ENCODE results near the gene AZU1.

Gene AZU1

DNA sequence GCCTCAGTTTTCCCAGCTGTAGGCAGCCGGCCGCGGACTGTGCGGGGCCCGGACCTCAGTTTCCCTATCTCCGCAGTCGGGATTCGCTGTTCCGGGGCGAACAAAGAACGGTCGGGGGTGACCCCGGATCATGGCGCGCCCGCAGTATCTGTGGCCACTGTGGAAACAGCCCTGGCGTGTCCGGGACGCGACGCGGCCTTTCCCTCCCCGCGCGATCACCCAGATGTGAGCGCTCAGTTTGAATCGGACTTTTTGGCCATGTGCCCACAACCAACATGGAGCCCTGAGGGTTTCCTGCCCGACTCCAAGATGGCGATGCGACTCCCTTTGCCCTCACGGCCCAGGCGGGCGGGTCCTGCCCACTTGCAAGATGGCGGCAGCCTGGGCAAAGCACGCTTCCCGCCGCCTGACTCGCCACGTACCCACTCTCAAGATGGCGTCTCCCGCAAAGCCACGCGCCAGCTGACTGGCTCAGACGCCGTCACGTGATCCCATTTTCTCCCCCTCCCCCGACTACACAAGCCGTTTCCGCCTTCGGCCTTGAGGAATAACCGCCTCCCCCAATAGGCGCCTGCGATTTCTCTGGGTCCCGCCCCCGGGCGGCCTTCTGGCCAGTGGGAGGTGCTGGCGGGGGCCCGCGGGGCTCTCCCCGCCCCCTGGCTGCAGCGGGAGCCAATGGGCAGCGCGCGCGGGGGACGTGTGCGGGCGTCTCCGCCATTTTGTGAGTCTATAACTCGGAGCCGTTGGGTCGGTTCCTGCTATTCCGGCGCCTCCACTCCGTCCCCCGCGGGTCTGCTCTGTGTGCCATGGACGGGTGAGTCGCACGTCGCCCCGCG is 30.7 kb upstream of the AZU1 start, which contains the start of gene PTBP1 (continued):
- TF ChIP-seq, protein P1, sequence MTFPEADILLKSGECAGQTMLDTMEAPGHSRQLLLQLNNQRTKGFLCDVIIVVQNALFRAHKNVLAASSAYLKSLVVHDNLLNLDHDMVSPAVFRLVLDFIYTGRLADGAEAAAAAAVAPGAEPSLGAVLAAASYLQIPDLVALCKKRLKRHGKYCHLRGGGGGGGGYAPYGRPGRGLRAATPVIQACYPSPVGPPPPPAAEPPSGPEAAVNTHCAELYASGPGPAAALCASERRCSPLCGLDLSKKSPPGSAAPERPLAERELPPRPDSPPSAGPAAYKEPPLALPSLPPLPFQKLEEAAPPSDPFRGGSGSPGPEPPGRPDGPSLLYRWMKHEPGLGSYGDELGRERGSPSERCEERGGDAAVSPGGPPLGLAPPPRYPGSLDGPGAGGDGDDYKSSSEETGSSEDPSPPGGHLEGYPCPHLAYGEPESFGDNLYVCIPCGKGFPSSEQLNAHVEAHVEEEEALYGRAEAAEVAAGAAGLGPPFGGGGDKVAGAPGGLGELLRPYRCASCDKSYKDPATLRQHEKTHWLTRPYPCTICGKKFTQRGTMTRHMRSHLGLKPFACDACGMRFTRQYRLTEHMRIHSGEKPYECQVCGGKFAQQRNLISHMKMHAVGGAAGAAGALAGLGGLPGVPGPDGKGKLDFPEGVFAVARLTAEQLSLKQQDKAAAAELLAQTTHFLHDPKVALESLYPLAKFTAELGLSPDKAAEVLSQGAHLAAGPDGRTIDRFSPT (tag by site-specific recombination; IDR thresholded peaks at IDR 0.05), result peak; percentile 100
- TF ChIP-seq ZNF548 (tag by site-specific recombination; IDR thresholded peaks at IDR 0.05), result no peak
- TF ChIP-seq MYNN (tag by site-specific recombination; IDR thresholded peaks at IDR 0.05; ENCODE audit: borderline replicate concordance), result no peak
- no peak for TF ChIP-seq GFI1B (tag by site-specific recombination; IDR thresholded peaks at IDR 0.05)
- TF ChIP-seq, protein P2, sequence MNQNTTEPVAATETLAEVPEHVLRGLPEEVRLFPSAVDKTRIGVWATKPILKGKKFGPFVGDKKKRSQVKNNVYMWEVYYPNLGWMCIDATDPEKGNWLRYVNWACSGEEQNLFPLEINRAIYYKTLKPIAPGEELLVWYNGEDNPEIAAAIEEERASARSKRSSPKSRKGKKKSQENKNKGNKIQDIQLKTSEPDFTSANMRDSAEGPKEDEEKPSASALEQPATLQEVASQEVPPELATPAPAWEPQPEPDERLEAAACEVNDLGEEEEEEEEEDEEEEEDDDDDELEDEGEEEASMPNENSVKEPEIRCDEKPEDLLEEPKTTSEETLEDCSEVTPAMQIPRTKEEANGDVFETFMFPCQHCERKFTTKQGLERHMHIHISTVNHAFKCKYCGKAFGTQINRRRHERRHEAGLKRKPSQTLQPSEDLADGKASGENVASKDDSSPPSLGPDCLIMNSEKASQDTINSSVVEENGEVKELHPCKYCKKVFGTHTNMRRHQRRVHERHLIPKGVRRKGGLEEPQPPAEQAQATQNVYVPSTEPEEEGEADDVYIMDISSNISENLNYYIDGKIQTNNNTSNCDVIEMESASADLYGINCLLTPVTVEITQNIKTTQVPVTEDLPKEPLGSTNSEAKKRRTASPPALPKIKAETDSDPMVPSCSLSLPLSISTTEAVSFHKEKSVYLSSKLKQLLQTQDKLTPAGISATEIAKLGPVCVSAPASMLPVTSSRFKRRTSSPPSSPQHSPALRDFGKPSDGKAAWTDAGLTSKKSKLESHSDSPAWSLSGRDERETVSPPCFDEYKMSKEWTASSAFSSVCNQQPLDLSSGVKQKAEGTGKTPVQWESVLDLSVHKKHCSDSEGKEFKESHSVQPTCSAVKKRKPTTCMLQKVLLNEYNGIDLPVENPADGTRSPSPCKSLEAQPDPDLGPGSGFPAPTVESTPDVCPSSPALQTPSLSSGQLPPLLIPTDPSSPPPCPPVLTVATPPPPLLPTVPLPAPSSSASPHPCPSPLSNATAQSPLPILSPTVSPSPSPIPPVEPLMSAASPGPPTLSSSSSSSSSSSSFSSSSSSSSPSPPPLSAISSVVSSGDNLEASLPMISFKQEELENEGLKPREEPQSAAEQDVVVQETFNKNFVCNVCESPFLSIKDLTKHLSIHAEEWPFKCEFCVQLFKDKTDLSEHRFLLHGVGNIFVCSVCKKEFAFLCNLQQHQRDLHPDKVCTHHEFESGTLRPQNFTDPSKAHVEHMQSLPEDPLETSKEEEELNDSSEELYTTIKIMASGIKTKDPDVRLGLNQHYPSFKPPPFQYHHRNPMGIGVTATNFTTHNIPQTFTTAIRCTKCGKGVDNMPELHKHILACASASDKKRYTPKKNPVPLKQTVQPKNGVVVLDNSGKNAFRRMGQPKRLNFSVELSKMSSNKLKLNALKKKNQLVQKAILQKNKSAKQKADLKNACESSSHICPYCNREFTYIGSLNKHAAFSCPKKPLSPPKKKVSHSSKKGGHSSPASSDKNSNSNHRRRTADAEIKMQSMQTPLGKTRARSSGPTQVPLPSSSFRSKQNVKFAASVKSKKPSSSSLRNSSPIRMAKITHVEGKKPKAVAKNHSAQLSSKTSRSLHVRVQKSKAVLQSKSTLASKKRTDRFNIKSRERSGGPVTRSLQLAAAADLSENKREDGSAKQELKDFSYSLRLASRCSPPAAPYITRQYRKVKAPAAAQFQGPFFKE (tag by site-specific recombination; IDR thresholded peaks at IDR 0.05; ENCODE audit: borderline replicate concordance), result no peak
- no peak for TF ChIP-seq REPIN1 (tag by site-specific recombination; IDR thresholded peaks at IDR 0.05; ENCODE audit: low read depth)
- no peak for TF ChIP-seq ZNF223 (tag by site-specific recombination; IDR thresholded peaks at IDR 0.05)
- TF ChIP-seq ZBTB17 (tag by site-specific recombination; IDR thresholded peaks at IDR 0.05), result peak; percentile 77
- TF ChIP-seq, protein P3, sequence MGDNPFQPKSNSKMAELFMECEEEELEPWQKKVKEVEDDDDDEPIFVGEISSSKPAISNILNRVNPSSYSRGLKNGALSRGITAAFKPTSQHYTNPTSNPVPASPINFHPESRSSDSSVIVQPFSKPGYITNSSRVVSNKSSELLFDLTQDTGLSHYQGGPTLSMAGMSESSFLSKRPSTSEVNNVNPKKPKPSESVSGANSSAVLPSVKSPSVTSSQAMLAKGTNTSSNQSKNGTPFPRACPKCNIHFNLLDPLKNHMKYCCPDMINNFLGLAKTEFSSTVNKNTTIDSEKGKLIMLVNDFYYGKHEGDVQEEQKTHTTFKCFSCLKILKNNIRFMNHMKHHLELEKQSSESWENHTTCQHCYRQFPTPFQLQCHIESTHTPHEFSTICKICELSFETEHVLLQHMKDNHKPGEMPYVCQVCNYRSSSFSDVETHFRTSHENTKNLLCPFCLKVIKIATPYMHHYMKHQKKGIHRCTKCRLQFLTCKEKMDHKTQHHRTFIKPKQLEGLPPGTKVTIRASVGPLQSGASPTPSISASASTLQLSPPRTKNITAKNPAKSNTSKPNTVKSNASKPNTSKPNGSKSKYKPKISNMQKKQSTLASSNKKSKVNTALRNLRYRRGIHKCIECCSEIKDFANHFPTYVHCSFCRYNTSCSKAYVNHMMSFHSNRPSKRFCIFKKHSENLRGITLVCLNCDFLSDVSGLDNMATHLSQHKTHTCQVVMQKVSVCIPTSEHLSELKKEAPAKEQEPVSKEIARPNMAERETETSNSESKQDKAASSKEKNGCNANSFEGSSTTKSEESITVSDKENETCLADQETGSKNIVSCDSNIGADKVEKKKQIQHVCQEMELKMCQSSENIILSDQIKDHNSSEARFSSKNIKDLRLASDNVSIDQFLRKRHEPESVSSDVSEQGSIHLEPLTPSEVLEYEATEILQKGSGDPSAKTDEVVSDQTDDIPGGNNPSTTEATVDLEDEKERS (tag by site-specific recombination; IDR thresholded peaks at IDR 0.05), result no peak
- TF ChIP-seq, protein P4, sequence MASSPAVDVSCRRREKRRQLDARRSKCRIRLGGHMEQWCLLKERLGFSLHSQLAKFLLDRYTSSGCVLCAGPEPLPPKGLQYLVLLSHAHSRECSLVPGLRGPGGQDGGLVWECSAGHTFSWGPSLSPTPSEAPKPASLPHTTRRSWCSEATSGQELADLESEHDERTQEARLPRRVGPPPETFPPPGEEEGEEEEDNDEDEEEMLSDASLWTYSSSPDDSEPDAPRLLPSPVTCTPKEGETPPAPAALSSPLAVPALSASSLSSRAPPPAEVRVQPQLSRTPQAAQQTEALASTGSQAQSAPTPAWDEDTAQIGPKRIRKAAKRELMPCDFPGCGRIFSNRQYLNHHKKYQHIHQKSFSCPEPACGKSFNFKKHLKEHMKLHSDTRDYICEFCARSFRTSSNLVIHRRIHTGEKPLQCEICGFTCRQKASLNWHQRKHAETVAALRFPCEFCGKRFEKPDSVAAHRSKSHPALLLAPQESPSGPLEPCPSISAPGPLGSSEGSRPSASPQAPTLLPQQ (tag by site-specific recombination; IDR thresholded peaks at IDR 0.05), result peak; percentile 74
- TF ChIP-seq, protein P5, sequence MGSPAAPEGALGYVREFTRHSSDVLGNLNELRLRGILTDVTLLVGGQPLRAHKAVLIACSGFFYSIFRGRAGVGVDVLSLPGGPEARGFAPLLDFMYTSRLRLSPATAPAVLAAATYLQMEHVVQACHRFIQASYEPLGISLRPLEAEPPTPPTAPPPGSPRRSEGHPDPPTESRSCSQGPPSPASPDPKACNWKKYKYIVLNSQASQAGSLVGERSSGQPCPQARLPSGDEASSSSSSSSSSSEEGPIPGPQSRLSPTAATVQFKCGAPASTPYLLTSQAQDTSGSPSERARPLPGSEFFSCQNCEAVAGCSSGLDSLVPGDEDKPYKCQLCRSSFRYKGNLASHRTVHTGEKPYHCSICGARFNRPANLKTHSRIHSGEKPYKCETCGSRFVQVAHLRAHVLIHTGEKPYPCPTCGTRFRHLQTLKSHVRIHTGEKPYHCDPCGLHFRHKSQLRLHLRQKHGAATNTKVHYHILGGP (tag by site-specific recombination; IDR thresholded peaks at IDR 0.05), result no peak
- TF ChIP-seq KLF8 (tag by site-specific recombination; IDR thresholded peaks at IDR 0.05), result peak; percentile 88
- TF ChIP-seq, protein P6, sequence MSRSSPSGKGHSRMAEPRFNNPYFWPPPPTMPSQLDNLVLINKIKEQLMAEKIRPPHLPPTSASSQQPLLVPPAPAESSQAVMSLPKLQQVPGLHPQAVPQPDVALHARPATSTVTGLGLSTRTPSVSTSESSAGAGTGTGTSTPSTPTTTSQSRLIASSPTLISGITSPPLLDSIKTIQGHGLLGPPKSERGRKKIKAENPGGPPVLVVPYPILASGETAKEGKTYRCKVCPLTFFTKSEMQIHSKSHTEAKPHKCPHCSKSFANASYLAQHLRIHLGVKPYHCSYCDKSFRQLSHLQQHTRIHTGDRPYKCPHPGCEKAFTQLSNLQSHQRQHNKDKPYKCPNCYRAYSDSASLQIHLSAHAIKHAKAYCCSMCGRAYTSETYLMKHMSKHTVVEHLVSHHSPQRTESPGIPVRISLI (tag by site-specific recombination; IDR thresholded peaks at IDR 0.05), result no peak
- 0 out of 2 replicates have a peak, but pooled peaks have one; percentile 14 for TF ChIP-seq ZBTB21 (tag by site-specific recombination; IDR thresholded peaks at IDR 0.05)
- no peak for TF ChIP-seq ZNF16 (tag by site-specific recombination; IDR thresholded peaks at IDR 0.05; ENCODE audit: low read depth)
- no peak for TF ChIP-seq ZNF510 (tag by site-specific recombination; IDR thresholded peaks at IDR 0.05; ENCODE audit: insufficient replicate concordance)
- TF ChIP-seq SP3 (tag by site-specific recombination; IDR thresholded peaks at IDR 0.05), result peak; percentile 99
- TF ChIP-seq ZNF600 (tag by site-specific recombination; IDR thresholded peaks at IDR 0.05), result 0 out of 2 replicates have a peak, but pooled peaks have one; percentile 16
- no peak for TF ChIP-seq OSR2 (tag by site-specific recombination; IDR thresholded peaks at IDR 0.05)
- no peak for TF ChIP-seq GLI4 (tag by site-specific recombination; IDR thresholded peaks at IDR 0.05)
- TF ChIP-seq, protein P7, sequence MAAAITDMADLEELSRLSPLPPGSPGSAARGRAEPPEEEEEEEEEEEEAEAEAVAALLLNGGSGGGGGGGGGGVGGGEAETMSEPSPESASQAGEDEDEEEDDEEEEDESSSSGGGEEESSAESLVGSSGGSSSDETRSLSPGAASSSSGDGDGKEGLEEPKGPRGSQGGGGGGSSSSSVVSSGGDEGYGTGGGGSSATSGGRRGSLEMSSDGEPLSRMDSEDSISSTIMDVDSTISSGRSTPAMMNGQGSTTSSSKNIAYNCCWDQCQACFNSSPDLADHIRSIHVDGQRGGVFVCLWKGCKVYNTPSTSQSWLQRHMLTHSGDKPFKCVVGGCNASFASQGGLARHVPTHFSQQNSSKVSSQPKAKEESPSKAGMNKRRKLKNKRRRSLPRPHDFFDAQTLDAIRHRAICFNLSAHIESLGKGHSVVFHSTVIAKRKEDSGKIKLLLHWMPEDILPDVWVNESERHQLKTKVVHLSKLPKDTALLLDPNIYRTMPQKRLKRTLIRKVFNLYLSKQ (tag by site-specific recombination; IDR thresholded peaks at IDR 0.05; ENCODE audit: borderline replicate concordance), result no peak

All from HEK293 (cell line).